ENCODE data around the gene EMD. TPM values are rescaled to one million over a fixed set of nuclear protein-coding genes. Genes with fewer than 3 reads are reported as not detected.
"Not testable (repeated sequence)": the region's sequence is repeated elsewhere in the genome, so short reads cannot be mapped to it uniquely, and the experiment has no call there.

The EMD gene
- total RNA-seq, 1 donor from 2014 or later: 64.1 TPM

- DNase-seq (ENCODE audit: extremely low read depth, low read depth, low spot score): not testable (repeated sequence)
These were observed 11.0 kb downstream of the EMD start for GRCh38 chrX:154389812-154390747.

- DNase-seq (ENCODE audit: extremely low read depth, low read depth, low spot score): not testable (repeated sequence)
These were observed 17.3 kb downstream of the EMD start for GRCh38 chrX:154396363-154396762.

GRCh38 chrX:154396973-154397887 lies 18.1 kb downstream of the EMD start:
- no peak for DNase-seq (ENCODE audit: extremely low read depth, low read depth, low spot score)

GRCh38 chrX:154397888-154398667 lies 19.0 kb downstream of the EMD start, which contains the start of gene RPL10:
TSS of gene RPL10 (plus strand) at chrX:154398377. CDS start at chrX:154398520, 143 bp downstream.
- no peak for DNase-seq (ENCODE audit: extremely low read depth, low read depth, low spot score)

- no peak for DNase-seq (ENCODE audit: extremely low read depth, low read depth, low spot score)
These were observed 19.8 kb downstream of the EMD start for GRCh38 chrX:154398668-154399526.

- DNase-seq (ENCODE audit: extremely low read depth, low read depth, low spot score): no peak
These were observed 20.7 kb downstream of the EMD start for GRCh38 chrX:154399527-154400368.

GRCh38 chrX:154400369-154400817 lies 21.3 kb downstream of the EMD start:
- DNase-seq (ENCODE audit: extremely low read depth, low read depth, low spot score): not testable (repeated sequence)

- no peak for DNase-seq (ENCODE audit: extremely low read depth, low read depth, low spot score)
These were observed 22.1 kb downstream of the EMD start for GRCh38 chrX:154401045-154401799.

GRCh38 chrX:154401918-154402621 lies 23.0 kb downstream of the EMD start:
- no peak for DNase-seq (ENCODE audit: extremely low read depth, low read depth, low spot score)

- no peak for DNase-seq (ENCODE audit: extremely low read depth, low read depth, low spot score)
These were observed 23.6 kb downstream of the EMD start for GRCh38 chrX:154402622-154403127.

- no peak for DNase-seq (ENCODE audit: extremely low read depth, low read depth, low spot score)
These were observed 24.1 kb downstream of the EMD start for GRCh38 chrX:154403192-154403591.

GRCh38 chrX:154403858-154404257 lies 24.8 kb downstream of the EMD start:
- no peak for DNase-seq (ENCODE audit: extremely low read depth, low read depth, low spot score)

GRCh38 chrX:154404625-154405192 lies 25.6 kb downstream of the EMD start:
- no peak for DNase-seq (ENCODE audit: extremely low read depth, low read depth, low spot score)

GRCh38 chrX:154408659-154409221 lies 29.6 kb downstream of the EMD start:
- DNase-seq (ENCODE audit: extremely low read depth, low read depth, low spot score): no peak

GRCh38 chrX:154409222-154409871 lies 30.3 kb downstream of the EMD start, which contains the start of gene DNASE1L1:
TSS of gene DNASE1L1 (minus strand) at chrX:154409254. CDS start at chrX:154405568, 3,686 bp downstream.
- no peak for DNase-seq (ENCODE audit: extremely low read depth, low read depth, low spot score)

- DNase-seq (ENCODE audit: extremely low read depth, low read depth, low spot score): no peak
These were observed 32.9 kb downstream of the EMD start for GRCh38 chrX:154411981-154412340.
